Gastrocnemius medialis (tissue), 4 donors: ENCODE data around the gene NELL2. TPM values are rescaled to one million over a fixed set of nuclear protein-coding genes. Genes with fewer than 3 reads are reported as not detected.

ENCODE experiments used
- ATAC-seq, 2 donors: fragments of 150-250 bp; one replicate each; pipeline ENCODE4 v1.9.1; 2016
- DNase-seq, 2 donors: peaks; one replicate each; pipeline ENCODE4 v3.0.0-alpha.2; 2019
- H3K27ac ChIP-seq, 4 donors: fragments of 200-600 bp; sonication (generic); 1 replicate in 1 of 4; 2 replicates in 3 of 4; pipeline ENCODE4 v1.5.1; 2016 to 2018; ENCODE audit warnings: mild to moderate bottlenecking in 2 of 4, moderate library complexity in 1 of 4
- H3K27me3 ChIP-seq, 3 donors: fragments of 200-600 bp; sonication (generic) in 2 of 3; 1 replicate in 1 of 3; 2 replicates in 2 of 3; pipeline versions ENCODE4 v1.5.1 to v1.6.0; 2016 to 2019; ENCODE audit warnings: mild to moderate bottlenecking in 1 of 3, moderate library complexity in 1 of 3
- H3K36me3 ChIP-seq, 2 donors: fragments of 200-600 bp; sonication (generic) in 1 of 2; one replicate each; pipeline ENCODE4 v1.5.1; 2017 to 2018
- H3K4me1 ChIP-seq, 2 donors: fragments of 200-600 bp; sonication (generic) in 1 of 2; one replicate each; pipeline ENCODE4 v1.5.1; 2016 to 2017; ENCODE audit warnings: mild to moderate bottlenecking in 2 of 2
- H3K4me3 ChIP-seq, 4 donors: fragments of 200-600 bp; sonication (generic) in 3 of 4; 1 replicate in 1 of 4; 2 replicates in 3 of 4; pipeline ENCODE4 v1.5.1; 2016 to 2019; ENCODE audit warnings: mild to moderate bottlenecking in 2 of 4
- H3K9me3 ChIP-seq, 3 donors: fragments of 200-600 bp; sonication (generic) in 2 of 3; 1 replicate in 1 of 3; 2 replicates in 2 of 3; pipeline ENCODE4 v1.5.1; 2016 to 2019
- CTCF ChIP-seq, 5 experiments: fragments of 450-650 bp in 3 of 5; fragments of 200-600 bp in 2 of 5; sonication (generic) in 2 of 5; IDR thresholded peaks in 4 of 5; conservative IDR thresholded peaks in 1 of 5; 1 replicate in 4 of 5; 2 replicates in 1 of 5; pipeline ENCODE4 v1.5.1; 2016 to 2019; ENCODE audit warnings: antibody characterized with exemption in 5 of 5, mild to moderate bottlenecking in 3 of 5, moderate library complexity in 3 of 5
- POLR2A ChIP-seq, 2 donors: fragments of 450-650 bp; IDR thresholded peaks; one replicate each; pipeline ENCODE4 v1.6.1; 2017; ENCODE audit warnings: antibody characterized with exemption in 2 of 2, mild to moderate bottlenecking in 2 of 2, moderate library complexity in 2 of 2
- in situ Hi-C, 4 donors: fragments of 200-750 bp; cut with MboI; loops; one replicate each; pipeline versions ENCODE4 v1.15.0 to v1.8.0; 2017; ENCODE audit warnings: low sequenced_read_pairs in 4 of 4
- intact Hi-C: fragments of 100-400 bp; cut with DNase I; formaldehyde crosslinking; loops from one replicate; pipeline ENCODE4 v1.15.1; 2023; ENCODE audit warnings: low total_unique reads
- total RNA-seq, 4 donors: library from RNA; depleted of rRNA; stranded (reverse); fragments of >200 nt; gene quantifications; one replicate each; pipeline versions ENCODE4 v1.1.0 to v1.2.3, GENCODE V29; 2016

NELL2 gene
- total RNA-seq, 4 donors from 2014 or later: 0.58 to 0.82 TPM; not detected in 2

GRCh38 chr12:44812062-44812461 is 64.1 kb downstream of the NELL2 start:
- in situ Hi-C loops: no loop called here

GRCh38 chr12:44804068-44804467 is 72.0 kb downstream of the NELL2 start:
- no peak for DNase-seq
- TF ChIP-seq POLR2A (IDR thresholded peaks at IDR 0.05): no peak
- no peak for TF ChIP-seq CTCF (IDR thresholded peaks at IDR 0.05 in 4 of 5, conservative IDR thresholded peaks at IDR 0.05 in 1 of 5)
- H3K9me3 ChIP-seq: no peaks in the 10 kb centered on the region
- intact Hi-C loops (no loop called here), in situ Hi-C loops (no loop called here)
- H3K4me3 ChIP-seq: no peak overlapping the region
- H3K36me3 ChIP-seq: no peaks in the 10 kb centered on the region
- no peak overlapping the region for H3K27ac ChIP-seq
- ATAC-seq: no peak
- H3K27me3 ChIP-seq: no peaks in the 10 kb centered on the region
- no peaks in the 10 kb centered on the region for H3K4me1 ChIP-seq

More at GRCh38 chr12:44812062-44812461, 64.1 kb downstream of the NELL2 start:
- no peak overlapping the region for H3K27ac ChIP-seq
- no peak for ATAC-seq
- TF ChIP-seq CTCF (IDR thresholded peaks at IDR 0.05 in 4 of 5, conservative IDR thresholded peaks at IDR 0.05 in 1 of 5): no peak
- no peak for TF ChIP-seq POLR2A (IDR thresholded peaks at IDR 0.05)
- H3K4me3 ChIP-seq: no peak overlapping the region
- no peaks in the 10 kb centered on the region for H3K4me1 ChIP-seq
- no peaks in the 10 kb centered on the region for H3K9me3 ChIP-seq
- intact Hi-C loops: no loop called here
- no peaks in the 10 kb centered on the region for H3K36me3 ChIP-seq
- H3K27me3 ChIP-seq: no peaks in the 10 kb centered on the region
- DNase-seq: no peak

- Histone ChIP-seq H3K27ac (no peak overlapping the region), H3K4me3 (no peak overlapping the region), H3K4me1 (no peaks in the 10 kb centered on the region), H3K9me3 (no peaks in the 10 kb centered on the region), H3K27me3 (no peaks in the 10 kb centered on the region), H3K36me3 (no peaks in the 10 kb centered on the region)
- TF ChIP-seq POLR2A (IDR thresholded peaks at IDR 0.05): no peak
- no peak for TF ChIP-seq CTCF (IDR thresholded peaks at IDR 0.05 in 4 of 5, conservative IDR thresholded peaks at IDR 0.05 in 1 of 5)
- DNase-seq (no peak), ATAC-seq (no peak)
- in situ Hi-C loops (no loop called here), intact Hi-C loops (no loop called here)
Observed at GRCh38 chr12:44795970-44796369, 80.1 kb downstream of the NELL2 start.

- H3K4me1 ChIP-seq: no peaks in the 10 kb centered on the region
- no peak for TF ChIP-seq CTCF (IDR thresholded peaks at IDR 0.05 in 4 of 5, conservative IDR thresholded peaks at IDR 0.05 in 1 of 5)
- DNase-seq (no peak), ATAC-seq (no peak)
- in situ Hi-C loops: no loop called here
- intact Hi-C loops: no loop called here
- no peaks in the 10 kb centered on the region for H3K9me3 ChIP-seq
- H3K36me3 ChIP-seq: no peaks in the 10 kb centered on the region
- no peak overlapping the region for H3K27ac ChIP-seq
- H3K4me3 ChIP-seq: no peak overlapping the region
- H3K27me3 ChIP-seq: no peaks in the 10 kb centered on the region
Observed at GRCh38 chr12:44788731-44789130, 87.4 kb downstream of the NELL2 start.

- H3K4me3 ChIP-seq: no peak overlapping the region
- TF ChIP-seq POLR2A (IDR thresholded peaks at IDR 0.05) (no peak), CTCF (IDR thresholded peaks at IDR 0.05 in 4 of 5, conservative IDR thresholded peaks at IDR 0.05 in 1 of 5) (no peak)
- intact Hi-C loops (no loop called here), in situ Hi-C loops (no loop called here)
- H3K36me3 ChIP-seq: no peaks in the 10 kb centered on the region
- DNase-seq (no peak), ATAC-seq (no peak)
- H3K27me3 ChIP-seq: no peaks in the 10 kb centered on the region
- no peaks in the 10 kb centered on the region for H3K9me3 ChIP-seq
- no peak overlapping the region for H3K27ac ChIP-seq
- H3K4me1 ChIP-seq: no peaks in the 10 kb centered on the region
Observed at GRCh38 chr12:44780221-44780790, 95.8 kb downstream of the NELL2 start.
